Mammary epithelial cell (primary cell): Measurements from ENCODE around the gene RILPL2.

ENCODE experiments used
- CTCF ChIP-seq, 2 donors: IDR thresholded peaks in 1 of 2; conservative IDR thresholded peaks in 1 of 2; 2 replicates each; pipeline ENCODE4 v1.5.1; 2011 to 2012; ENCODE audit warnings: inconsistent platforms in 2 of 2, low read length in 2 of 2, mild to moderate bottlenecking in 2 of 2, control low read depth in 1 of 2, low read depth in 1 of 2; ENCODE audit not compliant: insufficient read depth in 1 of 2; ENCODE audit errors: extremely low read depth in 1 of 2
- EZH2 ChIP-seq: IDR thresholded peaks from 2 replicates; pipeline ENCODE4 v1.6.1; 2012; ENCODE audit warnings: low read length, inconsistent platforms, borderline replicate concordance

DNA sequence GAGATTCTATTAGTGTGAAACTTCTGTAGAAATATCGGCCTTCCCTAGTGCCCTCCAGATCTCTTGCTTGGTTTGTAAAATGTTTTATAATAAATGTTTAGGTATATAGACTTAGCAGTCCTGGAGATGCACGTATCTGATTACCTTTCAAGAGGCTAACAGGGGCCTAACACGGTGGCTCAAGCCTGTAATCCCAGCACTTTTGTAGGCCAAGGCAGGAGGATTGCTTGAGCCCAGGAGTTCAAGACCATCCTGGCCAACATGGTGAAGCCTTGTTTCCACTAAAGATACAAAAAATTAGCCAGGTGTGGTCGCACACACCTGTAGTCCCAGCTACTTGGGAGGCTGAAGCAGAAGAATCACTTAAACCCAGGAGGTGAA, 9.8 kb upstream of the RILPL2 start:
- no peak for TF ChIP-seq CTCF (conservative IDR thresholded peaks at IDR 0.05 in 1 of 2, IDR thresholded peaks at IDR 0.05 in 1 of 2; ENCODE audit: extremely low read depth in 1 of 2, insufficient read depth in 1 of 2, low read depth in 1 of 2, low read length in 2 of 2)
- TF ChIP-seq EZH2, result no peak
